ACC112 (cell line): Measurements from ENCODE around the gene FBXO5.
"Not testable (repeated sequence)": the region's sequence is repeated elsewhere in the genome, so short reads cannot be mapped to it uniquely, and the experiment has no call there.

Experiments used
- H2AFZ ChIP-seq: fragments of 200-600 bp; sonication (generic); one replicate; pipeline ENCODE4 v1.6.0; 2017; ENCODE audit warnings: antibody characterized with exemption, low read length; ENCODE audit not compliant: unreplicated experiment
- H3K27ac ChIP-seq: fragments of 200-600 bp; sonication (generic); 2 replicates; pipeline ENCODE4 v1.5.1; 2014; ENCODE audit warnings: low read depth, mild to moderate bottlenecking, antibody characterized with exemption, low read length, moderate library complexity
- H3K27me3 ChIP-seq: fragments of 200-600 bp; sonication (generic); 2 replicates; pipeline ENCODE4 v1.6.1; 2014; ENCODE audit warnings: mild to moderate bottlenecking, antibody characterized with exemption, low read length, moderate library complexity, mixed read lengths; ENCODE audit not compliant: insufficient read depth
- H3K36me3 ChIP-seq: fragments of 200-600 bp; sonication (generic); 2 replicates; pipeline ENCODE4 v1.6.1; 2016; ENCODE audit warnings: mild to moderate bottlenecking, antibody characterized with exemption, low read length, moderate library complexity, mixed read lengths; ENCODE audit not compliant: insufficient read depth
- H3K4me1 ChIP-seq: fragments of 200-600 bp; sonication (generic); one replicate; pipeline ENCODE4 v1.6.1; 2016; ENCODE audit warnings: low read length, mixed read lengths; ENCODE audit not compliant: insufficient read depth, unreplicated experiment, control insufficient read depth
- H3K4me3 ChIP-seq: fragments of 200-600 bp; sonication (generic); 2 replicates; pipeline ENCODE4 v1.5.1; 2014; ENCODE audit warnings: mild to moderate bottlenecking, low read depth, low read length
- H3K79me2 ChIP-seq: fragments of 200-600 bp; sonication (generic); one replicate; pipeline ENCODE4 v1.6.0; 2016; ENCODE audit warnings: low read length; ENCODE audit not compliant: control insufficient read depth, unreplicated experiment, insufficient read depth

Gene FBXO5

DNA sequence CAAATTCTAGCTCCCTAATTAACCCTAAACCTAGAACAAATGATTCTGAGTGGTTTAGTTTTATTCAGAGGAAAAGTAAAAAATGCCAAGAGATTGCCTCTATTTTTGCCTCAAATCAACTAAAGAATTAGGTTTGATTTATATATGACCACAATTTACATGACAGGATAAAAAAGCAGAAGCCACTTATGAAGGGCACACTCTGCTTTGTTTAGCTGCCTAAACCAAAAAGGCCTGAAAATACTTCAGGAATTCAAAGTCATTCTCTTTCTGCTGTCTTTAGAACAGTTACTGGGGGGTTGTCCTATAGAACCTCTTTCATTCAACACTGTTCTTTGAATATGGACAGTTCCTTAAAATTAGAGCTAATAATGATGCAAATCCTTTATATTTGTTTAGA is 5.3 kb downstream of the FBXO5 start:
- peaks cover 50% of the 10 kb centered on the region for H3K4me1 ChIP-seq
- no peaks in the 10 kb centered on the region for H3K27me3 ChIP-seq
- peaks cover 38% of the 10 kb centered on the region for H3K36me3 ChIP-seq

DNA sequence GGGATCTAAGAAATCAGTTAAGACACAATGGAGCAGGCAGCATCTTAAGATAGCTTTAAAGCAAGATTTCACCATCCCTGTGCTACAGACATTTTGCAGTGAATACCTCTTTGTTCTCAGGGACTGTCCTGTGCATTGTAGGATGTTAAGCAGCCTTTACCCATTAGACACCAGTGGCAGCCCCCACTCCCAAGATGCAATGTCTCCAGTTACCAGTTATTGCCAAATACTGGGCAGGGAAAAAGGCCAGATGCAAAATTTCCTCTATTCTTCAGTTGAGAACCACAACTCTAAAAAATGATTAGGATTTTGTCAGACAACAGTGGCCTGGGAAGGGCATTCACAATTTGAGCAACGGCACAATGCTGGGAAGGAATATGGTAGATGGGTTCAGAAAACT is 6.1 kb downstream of the FBXO5 start:
- Histone ChIP-seq H3K27me3 (no peaks in the 10 kb centered on the region), H3K36me3 (peaks cover 46% of the 10 kb centered on the region), H3K27ac (no peak overlapping the region), H3K4me3 (no peak overlapping the region), H3K79me2 (peaks cover 85% of the 10 kb centered on the region), H2AFZ (no peak overlapping the region), H3K4me1 (peaks cover 50% of the 10 kb centered on the region)

More for the DNA sequence above, 5.3 kb downstream of the FBXO5 start:
- Histone ChIP-seq H3K4me3 (peak overlapping the region; percentile 31), H3K79me2 (peaks cover 93% of the 10 kb centered on the region), H2AFZ (no peak overlapping the region), H3K27ac (peak overlapping the region; percentile 28)

DNA sequence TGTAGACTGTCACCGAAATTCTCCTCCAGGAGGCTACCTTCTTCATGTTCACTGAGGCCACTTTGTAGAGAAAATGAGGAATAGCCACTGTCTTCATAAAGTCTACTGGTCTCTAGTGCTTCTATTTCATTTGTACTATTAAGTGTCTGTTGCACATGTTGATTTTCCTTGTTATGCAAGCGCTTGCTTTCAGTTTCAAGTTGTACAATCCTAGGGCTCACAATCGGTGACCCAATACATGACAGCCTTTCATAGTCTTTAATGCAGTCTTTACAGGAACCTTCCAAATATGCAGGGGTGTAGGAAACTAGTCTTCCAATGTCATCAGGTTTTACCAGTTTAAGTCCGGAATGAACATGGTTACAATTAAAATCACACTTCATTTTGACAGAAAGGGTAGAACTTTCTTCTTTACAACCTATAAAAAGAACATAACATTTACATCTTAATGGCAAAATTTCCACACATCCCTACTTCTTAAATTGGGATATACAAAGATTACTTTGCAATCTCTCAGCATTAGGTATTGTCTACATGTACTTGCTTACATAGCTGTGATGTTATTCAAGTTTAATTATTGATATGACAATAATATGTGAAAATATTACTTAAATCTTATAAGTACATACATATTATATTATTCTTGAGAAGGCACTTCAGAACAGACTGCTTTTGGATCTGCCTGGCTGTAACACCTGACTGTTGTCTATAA is 7.5 kb downstream of the FBXO5 start:
- H3K27ac ChIP-seq = no peak overlapping the region
- peak overlapping the region; percentile 20; the same call in 1 of the 2 replicates for H3K4me3 ChIP-seq
- peaks cover 71% of the 10 kb centered on the region for H3K79me2 ChIP-seq
- no peaks in the 10 kb centered on the region for H3K27me3 ChIP-seq
- peaks cover 43% of the 10 kb centered on the region for H3K4me1 ChIP-seq
- no peak overlapping the region for H2AFZ ChIP-seq
- peaks cover 60% of the 10 kb centered on the region for H3K36me3 ChIP-seq

DNA sequence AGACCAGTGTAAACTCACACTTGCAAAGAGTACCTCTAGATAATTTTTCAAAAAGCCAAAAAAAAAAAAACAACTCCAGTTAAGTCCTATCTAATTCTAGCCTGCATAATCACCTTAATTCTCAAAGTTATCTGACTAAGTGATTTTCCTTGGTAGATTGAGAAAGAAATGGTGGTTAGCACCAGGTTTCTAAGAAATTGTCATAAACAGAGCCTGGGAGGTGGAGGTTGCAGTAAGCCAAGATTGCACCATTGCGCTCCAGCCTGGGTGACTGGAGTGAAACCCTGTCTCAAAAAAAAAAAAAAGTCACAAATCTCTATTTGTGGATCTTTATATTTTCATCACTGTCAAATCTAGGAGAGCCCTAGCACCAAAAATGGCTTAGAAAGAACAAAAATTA is 8.9 kb downstream of the FBXO5 start:
- Histone ChIP-seq H3K4me3 (no peak overlapping the region), H3K27ac (no peak overlapping the region), H3K4me1 (peaks cover 29% of the 10 kb centered on the region), H3K36me3 (peaks cover 72% of the 10 kb centered on the region), H3K27me3 (no peaks in the 10 kb centered on the region), H3K79me2 (peaks cover 56% of the 10 kb centered on the region), H2AFZ (no peak overlapping the region)

DNA sequence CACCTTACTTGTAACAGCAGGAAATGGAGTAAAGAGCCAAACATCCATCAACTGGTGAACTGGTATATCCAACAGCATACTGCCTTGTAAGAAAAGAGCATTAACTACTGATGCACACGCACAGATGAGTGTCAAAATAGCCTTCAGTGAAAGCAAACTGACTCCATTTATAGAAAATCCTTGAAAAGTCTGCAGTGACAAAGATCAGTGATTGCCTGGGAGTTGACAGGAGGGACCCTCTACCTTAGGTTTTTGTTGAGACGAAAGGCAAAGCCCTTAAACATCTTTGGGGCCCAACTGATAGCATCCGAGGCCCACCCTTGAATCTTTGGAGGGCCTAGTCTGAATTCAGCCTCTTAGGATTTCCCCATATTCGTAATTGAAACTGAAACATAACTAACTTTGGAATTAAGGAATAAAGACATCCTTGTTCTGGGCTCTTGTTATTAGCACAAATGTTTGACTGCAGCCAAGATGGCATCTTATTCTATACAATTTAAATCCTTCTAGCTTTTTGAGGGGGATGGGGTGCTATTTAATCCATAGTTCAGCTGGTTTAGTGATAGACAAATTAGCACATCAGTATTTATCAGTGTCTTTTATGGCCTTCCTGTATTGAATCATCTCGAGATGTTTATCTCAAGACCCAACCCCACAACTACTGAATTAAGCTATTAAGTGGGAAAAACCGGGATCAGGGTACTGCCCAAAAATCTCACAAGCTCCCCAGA is 13.0 kb downstream of the FBXO5 start:
- no peak overlapping the region for H3K4me3 ChIP-seq
- H3K27ac ChIP-seq = no peak overlapping the region
- no peaks in the 10 kb centered on the region for H3K27me3 ChIP-seq
- peaks cover 18% of the 10 kb centered on the region for H3K79me2 ChIP-seq
- peaks cover 55% of the 10 kb centered on the region for H3K36me3 ChIP-seq
- H2AFZ ChIP-seq = no peak overlapping the region
- peaks cover 3% of the 10 kb centered on the region for H3K4me1 ChIP-seq

DNA sequence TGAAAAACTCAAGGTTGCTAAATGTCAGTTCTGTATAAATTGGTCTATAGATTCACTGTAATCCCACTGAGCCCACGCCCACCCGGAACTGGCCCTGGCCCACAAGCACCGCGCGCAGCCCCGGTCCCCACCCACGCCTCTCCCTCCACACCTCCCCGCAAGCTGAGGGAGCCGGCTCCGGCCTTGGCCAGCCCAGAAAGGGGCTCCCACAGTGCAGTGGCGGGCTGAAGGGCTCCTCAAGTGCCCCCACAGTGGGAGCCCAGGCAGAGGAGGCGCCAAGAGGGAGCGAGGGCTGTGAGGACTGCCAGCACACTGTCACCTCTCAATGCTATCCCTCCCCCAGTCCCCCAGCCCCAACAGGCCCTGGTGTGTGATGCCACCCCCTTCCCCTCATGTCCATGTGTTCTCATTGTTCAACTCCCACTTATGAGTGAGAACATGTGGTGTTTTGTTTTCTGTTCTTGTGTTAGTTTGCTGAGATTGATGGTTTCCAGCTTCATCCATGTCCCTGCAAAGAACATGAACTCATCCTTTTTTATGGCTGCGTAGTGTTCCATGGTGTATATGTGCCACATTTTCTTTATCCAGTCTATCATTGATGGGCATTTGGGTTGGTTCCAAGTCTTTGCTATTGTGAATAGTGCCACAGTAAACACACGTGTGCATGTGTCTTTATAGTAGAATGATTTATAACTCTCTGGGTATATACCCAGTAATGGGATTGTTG is 16.5 kb downstream of the FBXO5 start:
- H3K27ac ChIP-seq, H3K4me3 ChIP-seq, H3K4me1 ChIP-seq, H3K79me2 ChIP-seq, H3K27me3 ChIP-seq, H2AFZ ChIP-seq: not testable (repeated sequence)
- peaks cover 22% of the 10 kb centered on the region for H3K36me3 ChIP-seq

DNA sequence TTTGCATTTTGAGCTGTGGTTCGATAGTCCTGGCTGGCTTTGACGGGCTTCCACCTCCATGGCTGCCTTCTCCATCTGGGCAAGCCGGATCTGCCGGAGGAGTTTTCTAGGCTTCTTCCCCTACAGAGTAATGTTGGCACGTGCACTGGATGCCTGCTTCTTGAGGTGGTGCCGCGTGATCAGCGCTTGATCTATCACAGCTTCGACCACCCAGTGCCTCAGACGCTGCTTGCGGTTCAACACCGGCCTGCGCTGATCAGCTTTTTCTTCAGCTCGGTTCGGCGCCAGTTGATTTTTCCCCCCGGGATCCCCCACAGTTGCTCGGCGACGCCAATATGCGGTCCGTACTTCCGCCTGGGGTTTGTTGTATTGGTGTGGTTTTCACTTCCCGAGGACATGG is 23.5 kb downstream of the FBXO5 start:
- H3K4me1 ChIP-seq = no peaks in the 10 kb centered on the region
- no peaks in the 10 kb centered on the region for H3K36me3 ChIP-seq
- H3K4me3 ChIP-seq = no peak overlapping the region

DNA sequence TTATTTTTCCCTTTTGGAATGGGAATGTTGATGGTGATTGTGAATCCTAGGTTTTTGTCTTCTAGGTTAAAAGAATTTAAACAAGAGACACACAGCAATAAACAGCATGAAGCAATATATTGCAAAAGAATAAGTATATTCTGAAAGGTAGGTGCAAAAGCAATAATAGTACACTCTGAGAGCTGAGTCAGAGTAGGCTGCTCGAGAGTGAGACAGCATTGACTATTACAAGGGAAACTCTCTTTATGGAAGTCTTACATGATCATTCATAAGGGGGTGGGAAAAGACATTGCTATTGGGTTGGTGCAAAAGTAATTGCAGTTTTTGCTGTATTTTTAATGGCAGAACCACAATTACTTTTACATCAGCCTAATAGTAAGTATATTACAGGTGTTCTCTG is 25.0 kb downstream of the FBXO5 start:
- H3K36me3 ChIP-seq = no peaks in the 10 kb centered on the region
- peaks cover 2% of the 10 kb centered on the region for H3K4me1 ChIP-seq
- no peak overlapping the region for H2AFZ ChIP-seq
- H3K27me3 ChIP-seq = no peaks in the 10 kb centered on the region
- H3K79me2 ChIP-seq = no peaks in the 10 kb centered on the region
- no peak overlapping the region for H3K4me3 ChIP-seq
- H3K27ac ChIP-seq = no peak overlapping the region

More for the DNA sequence above, 23.5 kb downstream of the FBXO5 start:
- Histone ChIP-seq H2AFZ (no peak overlapping the region), H3K27ac (no peak overlapping the region), H3K79me2 (no peaks in the 10 kb centered on the region), H3K27me3 (no peaks in the 10 kb centered on the region)

DNA sequence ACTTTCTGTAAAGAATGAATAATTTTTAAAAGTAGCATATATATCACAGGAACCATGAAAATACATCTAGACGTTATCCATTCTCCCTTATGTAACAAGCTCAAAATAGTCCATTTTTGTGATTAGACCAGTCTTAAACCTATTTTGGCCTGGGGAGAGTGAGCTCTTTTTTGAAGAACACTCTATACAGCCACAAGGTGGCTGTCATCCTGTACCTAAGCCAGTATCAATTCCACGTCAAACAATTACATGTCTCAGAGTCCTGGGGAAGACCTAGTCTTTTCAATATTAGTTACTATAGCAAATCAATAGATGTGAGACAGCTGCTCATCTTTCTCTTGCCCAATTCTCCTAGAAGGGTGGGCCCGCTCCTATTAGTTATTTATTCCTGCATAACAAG is 28.4 kb downstream of the FBXO5 start:
- H3K27me3 ChIP-seq = no peaks in the 10 kb centered on the region
- no peaks in the 10 kb centered on the region for H3K79me2 ChIP-seq
- no peak overlapping the region for H3K27ac ChIP-seq
- no peak overlapping the region for H3K4me3 ChIP-seq
- no peak overlapping the region for H2AFZ ChIP-seq
- H3K36me3 ChIP-seq = no peaks in the 10 kb centered on the region
- peaks cover 14% of the 10 kb centered on the region for H3K4me1 ChIP-seq

DNA sequence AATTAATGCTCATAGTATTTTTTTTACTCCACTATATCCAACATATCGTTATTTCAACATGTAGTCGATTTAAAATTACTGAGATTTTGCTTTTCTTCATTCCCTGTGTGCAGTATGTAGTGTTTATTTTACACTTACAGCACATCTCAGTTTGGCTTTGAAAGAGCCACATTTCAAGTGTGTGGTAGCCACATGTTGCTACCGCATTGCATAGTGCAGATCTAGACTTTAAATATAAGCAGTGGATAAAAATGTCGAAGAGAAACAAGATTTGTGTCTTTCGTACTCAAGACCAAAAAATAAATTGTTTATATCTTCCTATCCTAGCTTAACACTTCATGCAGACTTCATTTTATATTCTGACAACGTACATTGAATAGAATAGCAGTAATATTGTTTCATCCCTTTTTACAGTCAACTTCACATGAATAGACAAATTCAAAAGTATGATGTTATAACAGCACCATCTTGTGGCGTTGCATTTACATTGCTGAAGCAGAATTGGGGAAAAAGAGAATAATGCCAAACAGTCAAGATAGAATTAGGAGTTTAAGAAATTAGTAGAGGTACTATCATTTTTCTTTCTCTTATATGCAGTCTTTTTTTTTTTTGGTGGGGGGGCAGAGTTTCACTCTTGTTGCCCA is 29.9 kb downstream of the FBXO5 start:
- H3K79me2 ChIP-seq = no peaks in the 10 kb centered on the region
- no peak overlapping the region for H3K4me3 ChIP-seq
- no peak overlapping the region for H2AFZ ChIP-seq
- no peak overlapping the region for H3K27ac ChIP-seq
- H3K27me3 ChIP-seq = no peaks in the 10 kb centered on the region
- H3K4me1 ChIP-seq = peaks cover 14% of the 10 kb centered on the region
- H3K36me3 ChIP-seq = no peaks in the 10 kb centered on the region
